ENCODE results near the gene ATP6V1B1.

DNA sequence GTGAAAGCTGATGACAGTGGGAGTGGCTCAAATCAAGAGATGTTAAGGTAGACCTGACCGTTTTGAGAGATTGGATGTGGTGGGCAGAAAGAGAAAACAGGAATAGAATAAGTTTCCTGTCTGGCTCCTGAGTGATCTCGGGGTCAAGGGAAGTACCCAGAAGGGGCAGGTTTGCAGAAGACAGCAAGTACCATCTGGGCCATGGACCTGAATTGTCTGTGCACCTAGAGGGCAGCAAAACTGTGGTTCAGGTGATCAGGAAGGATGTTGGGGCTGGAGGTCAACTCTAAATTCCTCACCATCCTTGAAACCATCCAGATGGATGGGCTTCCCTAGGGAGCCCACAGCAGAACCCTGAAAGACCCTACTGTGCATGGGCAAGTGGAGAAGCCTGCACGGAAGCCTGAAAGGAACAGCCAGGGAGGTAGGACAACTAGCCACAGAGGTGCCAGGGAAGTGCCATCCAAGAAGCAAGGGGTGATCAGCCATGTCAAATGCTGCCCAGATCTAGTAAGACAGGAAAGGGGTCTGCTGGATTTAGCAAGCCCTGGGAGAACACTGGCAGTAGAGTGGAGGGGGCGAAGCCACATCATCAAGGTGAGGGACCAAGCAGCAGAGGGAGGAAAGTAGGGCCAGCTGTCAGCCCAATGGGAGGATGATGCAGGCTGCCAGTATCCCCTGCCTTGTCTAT, 50.9 kb downstream of the ATP6V1B1 start:
- no peak for TF ChIP-seq EP300 (IDR thresholded peaks at IDR 0.05; ENCODE audit: low read depth in 2 of 2, low read length in 2 of 2)
- no peak for TF ChIP-seq EP300 (CRISPR knock-in tag; IDR thresholded peaks at IDR 0.05; ENCODE audit: borderline replicate concordance)
- no peak for TF ChIP-seq ZNF274 (CRISPR knock-in tag; IDR thresholded peaks at IDR 0.05)
- no peak for TF ChIP-seq GABPA (IDR thresholded peaks at IDR 0.05; ENCODE audit: low read depth, low read length)
- no peak for TF ChIP-seq GABPA (CRISPR knock-in tag; IDR thresholded peaks at IDR 0.05; ENCODE audit: low read depth)

All from HepG2 (cell line).